Body of pancreas (tissue), 4 donors: Measurements from ENCODE around the gene DNASE1. TPM values are rescaled to one million over a fixed set of nuclear protein-coding genes. Genes with fewer than 3 reads are reported as not detected.

Experiments used
- ATAC-seq: fragments of 150-250 bp; one replicate; pipeline ENCODE4 v1.9.1; 2016
- DNase-seq, 4 donors: peaks; one replicate each; pipeline ENCODE4 v3.0.0-alpha.2; 2019
- H3K27ac ChIP-seq, 4 donors: fragments of 200-600 bp; sonication (generic); 1 replicate in 3 of 4; 2 replicates in 1 of 4; pipeline versions ENCODE4 v1.5.1 to v1.6.1; 2016 to 2019; ENCODE audit warnings: mild to moderate bottlenecking in 1 of 4, mixed read lengths in 1 of 4, moderate library complexity in 1 of 4
- H3K27me3 ChIP-seq, 2 donors: fragments of 200-600 bp; sonication (generic); one replicate each; pipeline ENCODE4 v1.6.0; 2016; ENCODE audit warnings: mild to moderate bottlenecking in 1 of 2
- H3K36me3 ChIP-seq, 2 donors: fragments of 200-600 bp; sonication (generic); replicated peaks in 1 of 2; 2 replicates each; pipeline ENCODE4 v1.5.1; 2016; ENCODE audit warnings: low read depth in 2 of 2; ENCODE audit not compliant: insufficient read depth in 1 of 2
- H3K4me1 ChIP-seq: fragments of 200-600 bp; sonication (generic); one replicate; pipeline ENCODE4 v1.6.0; 2016
- H3K4me3 ChIP-seq, 2 donors: fragments of 200-600 bp; sonication (generic); 1 replicate in 1 of 2; 2 replicates in 1 of 2; pipeline ENCODE4 v1.5.1; 2016 to 2019
- H3K9me3 ChIP-seq, 3 donors: fragments of 200-600 bp; sonication (generic); 1 replicate in 2 of 3; 2 replicates in 1 of 3; pipeline ENCODE4 v1.5.1; 2016
- POLR2A ChIP-seq, 3 donors: fragments of 450-650 bp; IDR thresholded peaks; one replicate each; pipeline ENCODE4 v1.6.1; 2016; ENCODE audit warnings: antibody characterized with exemption in 3 of 3, mild to moderate bottlenecking in 2 of 3
- WGBS, 2 donors: methylation state at CpG; one replicate each; pipeline ENCODE4 v1.1.5; 2017; 5-methylcytosine and 5-hydroxymethylcytosine counted together
- intact Hi-C: fragments of 100-400 bp; cut with DNase I; formaldehyde crosslinking; loops from one replicate; pipeline ENCODE4 v1.15.1; 2023
- total RNA-seq, 2 donors: library from RNA; depleted of rRNA; stranded (reverse); fragments of >200 nt; gene quantifications; one replicate each; pipeline ENCODE4 v1.1.0, GENCODE V29; 2016
- TF ChIP-seq, protein P1 (sequence below), 7 experiments: fragments of 450-650 bp in 4 of 7; fragments of 200-600 bp in 3 of 7; sonication (generic) in 3 of 7; IDR thresholded peaks; one replicate each; pipeline ENCODE4 v1.5.1; 2016 to 2019; ENCODE audit warnings: antibody characterized with exemption in 7 of 7

The DNASE1 gene
- total RNA-seq, 2 donors from 2014 or later, result 25.9 to 52.7 TPM

- no peak for DNase-seq
- TF ChIP-seq POLR2A (IDR thresholded peaks at IDR 0.05), result no peak
- TF ChIP-seq, protein P1, sequence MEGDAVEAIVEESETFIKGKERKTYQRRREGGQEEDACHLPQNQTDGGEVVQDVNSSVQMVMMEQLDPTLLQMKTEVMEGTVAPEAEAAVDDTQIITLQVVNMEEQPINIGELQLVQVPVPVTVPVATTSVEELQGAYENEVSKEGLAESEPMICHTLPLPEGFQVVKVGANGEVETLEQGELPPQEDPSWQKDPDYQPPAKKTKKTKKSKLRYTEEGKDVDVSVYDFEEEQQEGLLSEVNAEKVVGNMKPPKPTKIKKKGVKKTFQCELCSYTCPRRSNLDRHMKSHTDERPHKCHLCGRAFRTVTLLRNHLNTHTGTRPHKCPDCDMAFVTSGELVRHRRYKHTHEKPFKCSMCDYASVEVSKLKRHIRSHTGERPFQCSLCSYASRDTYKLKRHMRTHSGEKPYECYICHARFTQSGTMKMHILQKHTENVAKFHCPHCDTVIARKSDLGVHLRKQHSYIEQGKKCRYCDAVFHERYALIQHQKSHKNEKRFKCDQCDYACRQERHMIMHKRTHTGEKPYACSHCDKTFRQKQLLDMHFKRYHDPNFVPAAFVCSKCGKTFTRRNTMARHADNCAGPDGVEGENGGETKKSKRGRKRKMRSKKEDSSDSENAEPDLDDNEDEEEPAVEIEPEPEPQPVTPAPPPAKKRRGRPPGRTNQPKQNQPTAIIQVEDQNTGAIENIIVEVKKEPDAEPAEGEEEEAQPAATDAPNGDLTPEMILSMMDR (IDR thresholded peaks at IDR 0.05), result no peak
- Histone ChIP-seq H3K27me3 (no peaks in the 10 kb centered on the region), H3K27ac (peak overlapping the region; percentile 79 to 89 (median 86)), H3K36me3 (no peaks in the 10 kb centered on the region), H3K4me1 (peaks cover 27% of the 10 kb centered on the region), H3K4me3 (no peak overlapping the region), H3K9me3 (no peaks in the 10 kb centered on the region)
- intact Hi-C loops, result loop anchor here (10.0 kb wide), 1 partner anchor 178 kb away; no protein-coding TSS in a partner anchor
- 36 to 39% methylated on average over 13 of the region's 13 CpGs for WGBS, 2 donors
- ATAC-seq, result no peak
Observed at GRCh38 chr16:3696425-3697218, 42.1 kb downstream of the DNASE1 start.

GRCh38 chr16:3698941-3699340, 44.5 kb downstream of the DNASE1 start:
- ATAC-seq, result no peak
- TF ChIP-seq, protein P1 (IDR thresholded peaks at IDR 0.05), result no peak
- TF ChIP-seq POLR2A (IDR thresholded peaks at IDR 0.05), result no peak
- 75 to 93% methylated on average over 4 of the region's 4 CpGs for WGBS, 2 donors
- H3K27me3 ChIP-seq, result no peaks in the 10 kb centered on the region
- no peak overlapping the region for H3K4me3 ChIP-seq
- DNase-seq, result no peak
- H3K27ac ChIP-seq, result no peak overlapping the region
- intact Hi-C loops, result loop anchor here (10.0 kb wide), 1 partner anchor 176 kb away; no protein-coding TSS in a partner anchor
- no peaks in the 10 kb centered on the region for H3K9me3 ChIP-seq
- peaks cover 27% of the 10 kb centered on the region for H3K4me1 ChIP-seq
- no peaks in the 10 kb centered on the region for H3K36me3 ChIP-seq

DNA sequence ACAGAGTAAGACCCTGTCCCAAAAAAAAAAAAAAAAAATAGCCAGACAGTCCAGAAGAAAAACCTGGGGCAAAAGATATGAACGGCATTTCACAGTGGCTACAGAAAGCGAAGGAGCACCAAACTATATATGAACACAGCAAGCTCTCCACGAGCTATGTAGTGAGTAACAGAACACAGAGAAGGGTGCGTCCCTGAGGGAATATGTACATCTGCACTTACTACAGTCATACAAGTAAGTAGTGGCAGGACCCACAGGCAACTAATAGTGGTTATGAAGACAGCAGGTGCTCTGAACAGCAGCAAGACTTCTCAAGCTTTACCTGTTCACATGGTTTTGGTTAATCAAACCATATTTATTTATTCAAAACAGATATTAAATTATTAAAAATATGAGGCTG, 47.0 kb downstream of the DNASE1 start:
- WGBS, 2 donors, result 88 to 89% methylated on average over 4 of the region's 4 CpGs

GRCh38 chr16:3702082-3702481, 47.6 kb downstream of the DNASE1 start:
- WGBS, 2 donors, result 96% methylated on average over 7 of the region's 7 CpGs
- TF ChIP-seq POLR2A (IDR thresholded peaks at IDR 0.05), result no peak
- TF ChIP-seq, protein P1 (IDR thresholded peaks at IDR 0.05), result no peak

More for the DNA sequence above, 47.0 kb downstream of the DNASE1 start:
- no peaks in the 10 kb centered on the region for H3K36me3 ChIP-seq
- TF ChIP-seq POLR2A (IDR thresholded peaks at IDR 0.05), result no peak
- TF ChIP-seq, protein P1 (IDR thresholded peaks at IDR 0.05), result no peak
- DNase-seq (no peak), ATAC-seq (no peak)
- H3K9me3 ChIP-seq, result no peaks in the 10 kb centered on the region
- H3K27me3 ChIP-seq, result no peaks in the 10 kb centered on the region
- no peak overlapping the region for H3K4me3 ChIP-seq
- no peak overlapping the region for H3K27ac ChIP-seq
- peaks cover 5% of the 10 kb centered on the region for H3K4me1 ChIP-seq
- intact Hi-C loops, result no loop called here

More at GRCh38 chr16:3702082-3702481, 47.6 kb downstream of the DNASE1 start:
- H3K4me3 ChIP-seq, result no peak overlapping the region
- no peaks in the 10 kb centered on the region for H3K36me3 ChIP-seq
- H3K27me3 ChIP-seq, result no peaks in the 10 kb centered on the region
- intact Hi-C loops, result no loop called here
- DNase-seq (no peak), ATAC-seq (no peak)
- H3K4me1 ChIP-seq, result no peaks in the 10 kb centered on the region
- H3K9me3 ChIP-seq, result no peaks in the 10 kb centered on the region
- H3K27ac ChIP-seq, result no peak overlapping the region
